Heart right ventricle (tissue), 16 donors: ENCODE measurements around the gene ATG4B. TPM values are rescaled to one million over a fixed set of nuclear protein-coding genes. Genes with fewer than 3 reads are reported as not detected.

Experiments used
- ATAC-seq, 8 donors: fragments of 200-7000 bp; cut with Tn5 transposase; one replicate each; pipeline ENCODE4 v1.9.1; 2020; ENCODE audit warnings: mild to moderate bottlenecking in 8 of 8, moderate library complexity in 8 of 8, moderate number of reproducible peaks in 1 of 8
- DNase-seq, 2 donors: peaks; one replicate each; pipeline ENCODE4 v3.0.0-alpha.2; 2020
- H3K27ac ChIP-seq, 10 donors: fragments of 200-600 bp; sonication (generic) in 2 of 10; one replicate each; pipeline versions ENCODE4 v1.5.0 to v1.8.0; 2020 to 2022; ENCODE audit warnings: mild to moderate bottlenecking in 3 of 10
- H3K27me3 ChIP-seq, 7 donors: fragments of 200-600 bp; one replicate each; pipeline ENCODE4 v1.8.0; 2021 to 2022; ENCODE audit warnings: mild to moderate bottlenecking in 2 of 7
- H3K36me3 ChIP-seq, 9 donors: fragments of 200-600 bp; sonication (generic) in 1 of 9; one replicate each; pipeline versions ENCODE4 v1.5.0 to v1.8.0; 2020 to 2022; ENCODE audit warnings: mild to moderate bottlenecking in 2 of 9
- H3K4me1 ChIP-seq, 9 donors: fragments of 200-600 bp; sonication (generic) in 1 of 9; one replicate each; pipeline versions ENCODE4 v1.5.0 to v1.8.0; 2020 to 2022; ENCODE audit warnings: mild to moderate bottlenecking in 4 of 9
- H3K4me3 ChIP-seq, 10 donors: fragments of 200-600 bp; sonication (generic) in 2 of 10; one replicate each; pipeline versions ENCODE4 v1.5.0 to v1.8.0; 2020 to 2022; ENCODE audit warnings: mild to moderate bottlenecking in 7 of 10, moderate library complexity in 2 of 10
- H3K9me3 ChIP-seq, 11 donors: fragments of 200-600 bp in 10 of 11; sonication (generic) in 2 of 11; one replicate each; pipeline versions ENCODE4 v1.5.0 to v1.8.0; 2013 to 2022; ENCODE audit warnings: mild to moderate bottlenecking in 2 of 11, control low read depth in 1 of 11, moderate library complexity in 1 of 11
- CTCF ChIP-seq, 9 donors: fragments of 200-600 bp; sonication (generic) in 2 of 9; IDR thresholded peaks; one replicate each; pipeline versions ENCODE4 v1.5.0 to v1.8.0; 2021 to 2022; ENCODE audit warnings: antibody characterized with exemption in 9 of 9, mild to moderate bottlenecking in 5 of 9, moderate library complexity in 1 of 9
- WGBS, 2 donors: extraction: QIAGEN DNeasy Blood & Tissue Kit; methylation state at CpG; one replicate each; pipeline ENCODE4 v1.1.7; 2013; ENCODE audit warnings: inconsistent platforms in 1 of 2; 5-methylcytosine and 5-hydroxymethylcytosine counted together
- intact Hi-C, 10 donors: fragments of 100-400 bp; cut with DNase I; formaldehyde crosslinking; loops; one replicate each; pipeline versions ENCODE4 v1.11.1 to v1.14.2; 2022
- polyA plus RNA-seq, 2 donors: library from polyadenylated mRNA; stranded (reverse); fragments of 200-250 nt; gene quantifications; one replicate each; pipeline ENCODE4 v1.2.3, GENCODE V29; 2013
- total RNA-seq, 10 donors: library from RNA; stranded (reverse); fragmentation: NEBNext Ultra II Directional in 3 of 10; extraction: Animal tissue kit (Norgen Biotek cat#: 25700) in 3 of 10; gene quantifications; one replicate each; pipeline versions ENCODE4 v1.2.1 to v1.2.4, GENCODE V29; 2021 to 2023
- donor health status: Arrhythmogenic right ventricular cardiomyopathy.
- donor health status: ischemic (EF 13 %, LVEDD 7.1; RV severe dilation, severe dysfunction).
- donor health status: healthy with polysubstance abuse.
- donor health status: DM: no; HTN: yes; CAD: no.
- donor health status: DM: no; HTN: no; CAD: no.
- donor health status: ischemic (EF 25% LVEDD 6.9; RV normal size, moderate dysfunction).
- donor health status: ischemic (EF 25% LVEDD 5.7; RV mildly dilated, moderate dysfunction).
- donor health status: healthy.
- donor health status: DM: yes; HTN: yes; CAD: no.
- donor health status: Ischemic cardiomyopathy.
- donor health status: ischemic (EF 35%, LVEDD 5.7; RV mildly dilated, moderate dysfunction).
- donor health status: nonischemic (EF 11% LVEDD 7.7; RV severe dilation, severe dysfunction).
- donor health status: DM: yes; HTN: yes; CAD: no.
- donor health status: PGD.
- donor health status: ischemic (EF 29% LVEDD 5.4; RV normal size, mild dysfunction).
- donor health status: nonischemic (EF 23%, LVEDD 6.1; RV moderate dilation, normal function).

The ATG4B gene
- total and polyA plus RNA-seq, 12 donors: 34.7 to 55.7 (median 42.8) TPM

DNA sequence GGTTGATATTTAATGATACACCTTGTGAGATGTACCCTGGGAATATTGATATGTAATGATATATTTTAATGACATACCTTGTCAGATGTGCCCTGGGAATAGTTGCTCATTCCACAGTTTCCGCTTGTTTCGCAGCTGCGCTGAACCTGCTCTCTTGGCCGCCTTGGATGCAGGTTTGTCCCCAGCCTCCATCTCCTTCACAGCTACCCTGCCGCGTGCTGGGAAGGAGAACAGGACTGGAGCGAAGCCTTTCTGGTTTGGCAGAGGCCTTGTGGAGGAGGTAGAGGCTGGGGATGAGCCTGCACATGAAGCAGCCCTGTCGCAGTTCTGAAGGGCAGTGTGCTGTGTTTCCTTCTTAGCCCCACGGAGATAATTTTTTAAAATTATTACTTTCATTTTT lies 14.6 kb downstream of the ATG4B start:
- Histone ChIP-seq H3K27ac (no peak overlapping the region), H3K4me3 (no peak overlapping the region), H3K27me3 (no peaks in the 10 kb centered on the region), H3K36me3 (peaks cover 0 to 71% (median 37%) of the 10 kb centered on the region in 9 donors), H3K4me1 (peaks cover 0 to 36% (median 9%) of the 10 kb centered on the region in 9 donors), H3K9me3 (no peaks in the 10 kb centered on the region)
- WGBS, 2 donors: 96% methylated on average over 9 of the region's 9 CpGs
- intact Hi-C loops: loop anchor here in 1 of 10 donors (10.0 kb wide), 1 partner anchor 797 kb away; no protein-coding TSS in a partner anchor
- DNase-seq (no peak), ATAC-seq (no peak)
- no peak for TF ChIP-seq CTCF (IDR thresholded peaks at IDR 0.05)

- no peak for TF ChIP-seq CTCF (IDR thresholded peaks at IDR 0.05)
- Histone ChIP-seq H3K36me3 (peaks cover 0 to 77% (median 37%) of the 10 kb centered on the region in 9 donors), H3K27ac (no peak overlapping the region), H3K4me1 (peaks cover 0 to 30% (median 6%) of the 10 kb centered on the region in 9 donors), H3K9me3 (no peaks in the 10 kb centered on the region), H3K27me3 (no peaks in the 10 kb centered on the region), H3K4me3 (no peak overlapping the region)
- intact Hi-C loops: loop anchor here in 1 of 10 donors (10.0 kb wide), 1 partner anchor 798 kb away; no protein-coding TSS in a partner anchor
- no peak for ATAC-seq
- DNase-seq: no peak
- WGBS, 2 donors: 96% methylated on average over 9 of the region's 9 CpGs
Observed at GRCh38 chr2:241652722-241653121, 15.2 kb downstream of the ATG4B start.

DNA sequence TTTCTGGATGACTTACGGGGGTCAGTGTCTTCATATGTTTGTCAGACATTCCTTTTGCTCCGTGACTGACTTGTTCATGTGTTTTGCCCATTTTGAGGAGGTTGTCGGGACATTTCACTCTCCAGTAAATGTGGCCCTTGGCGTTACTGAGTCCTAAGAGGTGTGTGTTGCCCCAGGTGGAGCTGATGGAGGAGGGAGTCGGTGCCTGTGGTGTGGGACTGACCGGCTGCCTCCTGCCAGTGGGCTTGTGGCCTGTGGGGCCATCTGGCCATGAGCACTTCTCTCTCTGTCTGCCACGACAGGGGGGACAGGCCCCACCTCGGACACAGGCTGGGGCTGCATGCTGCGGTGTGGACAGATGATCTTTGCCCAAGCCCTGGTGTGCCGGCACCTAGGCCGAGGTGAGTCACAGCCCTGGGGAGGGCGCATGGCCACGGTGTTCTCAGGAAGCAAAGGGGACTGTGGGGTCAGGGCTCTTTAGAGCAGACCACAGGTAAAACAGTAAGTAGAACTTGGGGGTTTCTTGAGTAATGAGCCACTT lies 15.8 kb downstream of the ATG4B start:
- no peaks in the 10 kb centered on the region for H3K9me3 ChIP-seq
- no peak overlapping the region for H3K27ac ChIP-seq
- intact Hi-C loops: loop anchor here in 1 of 10 donors (10.0 kb wide), 1 partner anchor 798 kb away; no protein-coding TSS in a partner anchor
- no peak for TF ChIP-seq CTCF (IDR thresholded peaks at IDR 0.05)
- no peaks in the 10 kb centered on the region for H3K27me3 ChIP-seq
- ATAC-seq (no peak), DNase-seq (no peak)
- H3K36me3 ChIP-seq: peaks cover 0 to 82% (median 37%) of the 10 kb centered on the region in 9 donors
- peaks cover 0 to 25% (median 6%) of the 10 kb centered on the region in 9 donors for H3K4me1 ChIP-seq
- WGBS, 2 donors: 96% methylated on average over 13 of the region's 13 CpGs
- no peak overlapping the region for H3K4me3 ChIP-seq

DNA sequence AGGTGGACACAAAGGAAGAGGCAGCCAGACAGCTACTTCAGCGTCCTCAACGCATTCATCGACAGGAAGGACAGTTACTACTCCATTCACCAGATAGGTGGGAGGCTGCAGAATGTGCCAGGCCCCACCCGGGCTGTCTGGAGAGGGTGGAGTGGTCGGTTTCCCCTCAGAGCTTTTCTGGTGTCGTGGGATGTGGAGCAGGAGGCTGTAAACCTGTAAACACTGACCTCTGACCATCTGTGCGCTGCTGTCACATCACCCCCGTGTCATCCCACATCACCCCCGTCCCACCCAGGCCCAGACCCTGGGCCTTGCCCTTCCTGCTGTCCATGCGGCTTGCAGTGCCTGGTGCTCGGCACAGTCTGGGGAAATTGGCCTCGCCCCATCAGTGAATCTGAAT lies 17.1 kb downstream of the ATG4B start:
- no peak for ATAC-seq
- peaks cover 0 to 95% (median 44%) of the 10 kb centered on the region in 9 donors for H3K36me3 ChIP-seq
- no peak overlapping the region for H3K27ac ChIP-seq
- DNase-seq: no peak
- H3K9me3 ChIP-seq: no peaks in the 10 kb centered on the region
- WGBS, 2 donors: 85 to 88% methylated on average over 12 of the region's 12 CpGs
- H3K27me3 ChIP-seq: no peaks in the 10 kb centered on the region
- H3K4me3 ChIP-seq: no peak overlapping the region
- TF ChIP-seq CTCF (IDR thresholded peaks at IDR 0.05): no peak
- peaks cover 0 to 14% (median 5%) of the 10 kb centered on the region in 9 donors for H3K4me1 ChIP-seq
- intact Hi-C loops: loop anchor here in 1 of 10 donors (10.0 kb wide), 1 partner anchor 800 kb away; no protein-coding TSS in a partner anchor
